Activated CD8-positive, alpha-beta memory T cell treated with anti-CD3 and anti-CD28 coated beads, Interleukin-2, amount 50 U/mL, for 4 hours (primary cell): ENCODE data around the gene LTBR.

Experiments
- DNase-seq: peaks from one replicate; pipeline ENCODE4 v3.0.0-alpha.2; 2020

Gene LTBR

GRCh38 chr12:6386038-6386437, 2.1 kb downstream of the LTBR start:
- DNase-seq: no peak

DNA sequence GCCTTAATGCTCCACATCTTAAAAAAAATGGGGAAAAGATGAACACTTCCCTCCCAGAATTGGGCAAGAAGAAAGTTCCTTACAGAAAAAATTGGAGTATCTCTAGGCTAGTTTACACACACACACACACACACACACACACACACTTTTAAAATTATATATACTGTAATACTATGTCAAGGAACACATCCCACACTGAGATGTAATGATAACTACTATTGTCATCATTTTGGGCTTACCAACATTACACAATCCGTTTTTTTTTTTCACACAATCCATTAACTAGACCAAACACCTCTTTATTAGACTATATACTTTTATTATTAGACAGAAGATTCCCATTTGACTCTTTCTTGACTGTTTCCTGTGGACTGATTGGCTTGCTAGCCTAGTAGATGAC, 2.5 kb downstream of the LTBR start:
- DNase-seq: no peak

- DNase-seq: no peak
Measured at GRCh38 chr12:6387541-6387940, 3.6 kb downstream of the LTBR start.

- DNase-seq: no peak
Measured at GRCh38 chr12:6390084-6390799, 6.3 kb downstream of the LTBR start.

- DNase-seq: no peak
Measured at GRCh38 chr12:6391013-6391412, 7.1 kb downstream of the LTBR start.

- DNase-seq: no peak
Measured at GRCh38 chr12:6392504-6392903, 8.5 kb downstream of the LTBR start.

- no peak for DNase-seq
Measured at GRCh38 chr12:6393109-6393508, 9.1 kb downstream of the LTBR start.

DNA sequence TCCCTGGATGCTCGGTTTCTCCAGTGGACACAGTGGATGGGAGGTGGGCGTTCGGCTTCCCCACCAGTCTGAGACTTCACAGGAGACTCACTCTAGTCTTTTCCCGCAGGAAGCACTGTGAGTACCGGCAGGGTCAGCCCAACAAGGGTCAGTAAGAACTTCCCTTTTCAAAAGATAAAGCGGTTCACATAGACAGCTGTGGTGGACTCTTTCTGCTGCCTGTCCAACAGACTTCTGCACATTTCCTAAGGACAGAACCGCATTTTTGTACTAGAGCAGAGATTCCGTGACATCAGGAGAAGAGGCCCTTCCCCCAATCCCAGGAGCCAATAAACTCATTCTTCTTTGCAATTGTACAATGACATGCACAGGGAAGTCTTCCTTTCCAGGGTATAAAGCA, 10.4 kb downstream of the LTBR start:
- DNase-seq: no peak

- DNase-seq: no peak
Measured at GRCh38 chr12:6396031-6396430, 12.1 kb downstream of the LTBR start.

DNA sequence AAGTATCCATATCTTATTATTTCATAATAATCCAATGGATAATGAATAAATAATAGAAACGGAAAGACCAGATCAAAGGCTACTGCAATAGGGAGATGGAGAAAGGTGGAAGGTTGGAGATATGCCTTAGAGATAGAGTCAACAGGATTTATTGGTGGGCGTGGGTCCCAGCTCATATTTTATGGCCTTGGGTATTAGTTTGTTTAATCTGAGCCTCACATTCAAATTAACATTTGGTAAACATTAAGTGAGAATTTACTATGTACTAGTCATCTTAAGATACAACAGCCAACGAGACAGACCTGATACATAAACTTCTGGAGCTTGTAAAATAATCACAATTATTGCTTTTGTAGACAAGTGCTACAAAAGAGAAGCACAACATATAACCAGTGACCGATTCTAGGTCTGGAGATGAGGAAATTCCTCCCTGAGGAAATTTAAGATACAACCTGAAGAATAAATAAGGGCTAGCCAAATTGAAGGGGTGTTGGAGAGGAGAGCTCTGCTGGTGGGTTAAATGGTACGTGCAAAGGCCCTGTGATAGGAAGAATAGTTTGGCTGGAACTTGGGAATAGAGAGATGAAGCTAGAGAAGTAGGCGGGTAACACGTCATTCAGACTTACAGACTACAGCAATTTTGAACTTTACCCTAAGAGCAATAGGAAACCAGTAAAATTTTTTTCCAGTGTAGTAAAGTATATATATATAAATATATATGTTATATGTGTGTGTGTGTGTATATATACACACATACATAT, 16.1 kb downstream of the LTBR start:
- DNase-seq: no peak

DNA sequence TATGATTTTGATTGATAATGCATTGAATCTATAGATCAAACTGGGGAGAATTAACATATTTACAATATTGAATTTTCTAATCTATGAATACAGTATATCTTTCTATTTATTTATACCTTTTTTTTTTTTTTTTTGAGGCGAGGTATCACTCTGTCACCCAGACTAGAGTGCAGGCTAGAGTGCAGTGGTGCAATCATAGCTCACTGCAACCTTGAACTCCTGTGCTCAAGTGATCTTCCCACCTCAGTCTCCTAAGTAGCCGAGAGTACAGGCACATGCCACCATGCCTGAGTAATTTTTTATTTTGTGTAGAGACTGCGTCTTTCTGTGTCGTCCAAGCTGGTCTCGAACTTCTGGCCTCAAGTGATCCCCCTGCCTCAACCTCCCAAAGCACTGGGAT, 20.4 kb downstream of the LTBR start:
- DNase-seq: no peak

DNA sequence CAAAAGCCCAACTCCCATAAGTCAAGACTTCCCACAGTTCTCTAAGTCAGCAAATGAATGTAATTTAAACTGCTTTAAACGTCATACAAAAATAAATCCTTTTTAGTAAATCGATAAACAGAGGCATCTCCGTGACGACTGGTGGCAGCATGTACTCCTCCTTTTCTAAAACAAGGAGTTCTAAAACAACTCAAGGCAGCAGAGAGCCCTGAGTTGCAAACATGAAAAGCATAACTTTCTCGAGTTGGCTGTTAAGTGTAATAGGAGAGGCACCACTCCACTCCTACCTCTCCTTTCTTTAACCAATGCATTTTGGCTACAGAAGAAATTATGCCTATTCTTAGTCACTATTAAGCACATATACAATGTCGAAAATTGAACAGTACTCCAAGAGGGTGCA, 22.0 kb downstream of the LTBR start:
- no peak for DNase-seq

DNA sequence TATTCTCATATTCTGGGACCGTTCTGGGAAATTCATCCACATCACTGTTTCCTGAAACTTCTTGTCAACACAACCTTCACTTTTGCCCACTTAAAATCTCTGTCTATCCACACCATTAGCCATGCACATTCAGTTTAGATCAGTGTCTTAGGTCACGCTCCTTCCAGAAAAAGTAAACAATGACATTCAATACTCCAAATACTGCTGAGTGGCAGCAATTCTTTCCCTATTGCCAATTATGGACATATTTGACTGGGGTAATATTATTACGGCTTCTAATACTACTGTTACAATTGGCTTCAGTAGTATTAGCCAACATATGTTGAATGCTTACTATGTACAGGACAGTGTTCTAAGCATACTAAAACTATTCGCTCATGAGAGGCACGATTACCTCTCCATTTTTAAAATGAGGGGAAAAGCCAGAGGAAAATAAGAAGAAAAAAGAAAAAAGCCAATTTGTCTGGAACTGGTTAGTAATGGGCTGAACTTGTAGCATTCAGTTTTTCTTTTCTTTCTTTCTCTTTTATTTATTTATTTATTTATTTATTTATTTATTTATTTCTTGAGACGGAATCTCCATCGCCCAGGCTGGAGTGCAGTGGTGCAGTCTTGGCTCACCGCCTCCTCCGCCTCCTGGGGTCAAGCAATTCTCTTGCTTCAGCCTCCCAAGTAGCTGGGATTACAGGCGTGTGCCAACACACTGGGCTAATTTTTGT, 23.4 kb downstream of the LTBR start:
- DNase-seq: no peak

DNA sequence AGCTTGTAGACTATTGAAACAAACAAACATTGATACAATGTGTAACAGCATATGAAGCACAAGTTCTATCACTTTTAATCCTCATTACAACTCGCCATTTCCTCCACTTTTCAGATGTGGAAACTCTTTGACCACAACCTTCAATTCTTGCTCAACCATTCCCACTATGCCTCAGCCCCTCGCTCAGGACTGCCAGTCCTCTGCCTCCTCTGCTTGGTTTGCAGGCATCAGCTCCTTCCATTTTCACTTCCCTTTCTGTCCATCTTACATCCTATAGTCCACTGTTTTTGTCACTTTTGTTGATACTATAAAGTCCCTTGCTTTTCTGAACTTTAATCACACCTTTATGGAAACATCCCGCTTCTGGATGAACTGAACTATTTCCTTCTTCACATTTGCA, 32.6 kb downstream of the LTBR start:
- no peak for DNase-seq

DNA sequence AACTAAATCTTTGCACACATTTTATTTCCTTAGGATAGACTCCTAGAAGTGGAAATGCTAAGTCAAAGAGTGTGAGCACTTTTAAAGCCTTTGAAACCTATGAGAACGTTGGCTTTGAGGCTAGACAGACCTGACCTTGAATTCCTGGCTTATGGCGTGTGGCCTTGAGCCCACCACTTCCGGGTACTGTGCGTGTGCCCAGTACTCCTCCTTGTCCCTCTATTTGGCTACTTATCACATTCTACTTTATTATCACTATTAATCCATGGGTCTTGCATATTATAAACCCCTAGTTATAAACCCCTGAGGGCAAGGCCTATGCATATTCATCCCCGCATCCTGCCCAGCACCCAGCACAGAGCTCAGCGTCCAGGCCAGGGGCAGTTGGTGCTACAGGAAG, 34.8 kb downstream of the LTBR start:
- DNase-seq: no peak

- no peak for DNase-seq
Measured at GRCh38 chr12:6420364-6420763, 36.4 kb downstream of the LTBR start.

- peak; percentile 74 for DNase-seq
Measured at GRCh38 chr12:6423267-6424007, 39.5 kb downstream of the LTBR start.

- DNase-seq: no peak
Measured at GRCh38 chr12:6424008-6424347, 40.0 kb downstream of the LTBR start.

GRCh38 chr12:6424866-6425265, 40.9 kb downstream of the LTBR start:
- no peak for DNase-seq

GRCh38 chr12:6425590-6426531, 41.9 kb downstream of the LTBR start:
- no peak for DNase-seq

GRCh38 chr12:6426882-6427671, 43.1 kb downstream of the LTBR start:
- peak; percentile 91 for DNase-seq
